Articular chondrocyte of knee joint (primary cell): ENCODE measurements around the gene IRGC. TPM values are rescaled to one million over a fixed set of nuclear protein-coding genes. Genes with fewer than 3 reads are reported as not detected.

ENCODE experiments used
- total RNA-seq: library from RNA; depleted of rRNA; stranded (reverse); fragments of >200 nt; gene quantifications from 2 replicates; pipeline ENCODE4 v1.2.3, GENCODE V29; 2012

IRGC gene, protein sequence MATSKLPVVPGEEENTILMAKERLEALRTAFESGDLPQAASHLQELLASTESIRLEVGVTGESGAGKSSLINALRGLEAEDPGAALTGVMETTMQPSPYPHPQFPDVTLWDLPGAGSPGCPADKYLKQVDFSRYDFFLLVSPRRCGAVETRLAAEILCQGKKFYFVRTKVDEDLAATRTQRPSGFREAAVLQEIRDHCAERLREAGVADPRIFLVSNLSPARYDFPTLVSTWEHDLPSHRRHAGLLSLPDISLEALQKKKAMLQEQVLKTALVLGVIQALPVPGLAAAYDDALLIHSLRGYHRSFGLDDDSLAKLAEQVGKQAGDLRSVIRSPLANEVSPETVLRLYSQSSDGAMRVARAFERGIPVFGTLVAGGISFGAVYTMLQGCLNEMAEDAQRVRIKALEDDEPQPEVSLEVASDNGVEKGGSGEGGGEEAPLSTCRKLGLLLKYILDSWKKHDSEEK
- total RNA-seq: not detected in 2 replicates

DNA sequence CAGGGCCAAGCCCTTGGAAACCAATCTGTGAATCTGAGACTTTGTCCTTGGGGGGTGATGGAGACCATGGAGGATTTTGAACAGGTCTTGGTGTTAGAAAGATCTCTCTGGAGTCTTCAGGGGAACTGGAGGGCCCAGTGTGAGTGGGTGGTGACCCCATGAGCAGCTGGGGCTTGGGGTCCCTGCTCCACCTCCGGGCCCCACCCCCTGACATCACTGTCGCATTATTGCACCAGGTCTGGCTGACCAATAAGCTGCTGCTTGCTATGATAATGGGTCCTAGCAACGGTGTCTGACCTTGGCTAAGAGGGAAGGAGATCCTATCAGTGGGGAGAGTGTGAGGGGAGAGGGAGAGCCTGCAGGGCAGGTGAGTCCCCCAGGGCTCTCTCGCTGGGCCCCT, at the start of gene IRGC:
IRGC (plus strand) TSS at position 301 of the 400 bp plus-strand sequence. CDS start 2,483 bp downstream, outside the sequence.

DNA sequence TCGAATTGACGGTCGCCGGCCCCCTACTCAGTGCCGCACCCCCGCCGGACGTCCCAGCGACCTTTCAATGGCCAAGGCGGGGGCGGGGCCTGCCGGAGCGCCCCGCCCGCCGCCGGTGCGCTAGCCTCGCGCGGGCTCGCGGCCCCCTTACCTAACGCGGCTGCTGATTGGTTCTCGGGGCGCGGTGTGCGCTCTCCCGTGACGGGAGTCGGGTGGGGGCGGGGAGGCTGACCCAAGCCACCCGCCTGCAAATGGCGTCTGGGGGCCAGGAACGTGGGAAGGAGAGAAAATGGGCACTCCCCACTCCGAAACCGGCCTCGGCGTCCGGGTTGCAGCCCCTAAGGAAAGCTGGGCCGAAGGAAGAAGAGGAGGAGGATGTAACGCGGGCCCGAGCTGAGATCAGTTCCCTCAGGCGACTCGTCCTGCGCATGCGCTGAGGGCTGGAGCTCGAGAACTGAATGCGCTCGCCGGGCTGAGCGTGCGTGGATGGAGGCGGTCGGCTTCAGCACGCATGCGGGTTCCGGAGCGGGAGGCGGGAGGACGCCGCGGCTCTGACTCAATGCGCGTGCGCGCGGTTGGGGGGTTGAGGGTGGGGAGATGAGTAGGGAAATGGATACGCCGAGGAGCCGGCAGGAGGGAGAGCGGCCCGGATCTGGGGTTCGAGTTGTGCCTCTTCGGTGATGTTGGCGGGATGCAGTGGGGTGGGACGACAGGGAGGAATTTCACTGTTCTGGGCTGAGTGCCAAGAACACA, 38.8 kb downstream of the IRGC start, which contains the start of gene SMG9:
SMG9 (minus strand) TSS at position 460 of the 753 bp plus-strand sequence. CDS start 4,221 bp downstream, outside the sequence.

Other genes starting within 250 kb of the IRGC start
- gene PHLDB3, start 211.3 kb upstream of the IRGC start, total RNA-seq: 7.1 and 8.3 TPM in 2 replicates
- gene ETHE1, start 188.9 kb upstream of the IRGC start, total RNA-seq: 41.0 TPM in 2 replicates
- 0.11 and 0.26 TPM in 2 replicates for gene ZNF575, start 182.9 kb upstream of the IRGC start, total RNA-seq
- gene XRCC1, start 140.5 kb upstream of the IRGC start, total RNA-seq: 13.7 and 18.6 TPM in 2 replicates
- 1.8 and 3.8 TPM in 2 replicates for gene PINLYP, start 140.3 kb upstream of the IRGC start, total RNA-seq
- 18.3 and 19.3 TPM in 2 replicates for gene IRGQ, start 119.9 kb upstream of the IRGC start, total RNA-seq
- 7.1 and 9.1 TPM in 2 replicates for gene ZNF576, start 119.5 kb upstream of the IRGC start, total RNA-seq
- gene SRRM5, start 104.0 kb upstream of the IRGC start, total RNA-seq: not detected in 2 replicates
- gene ZNF428, start 96.4 kb upstream of the IRGC start, total RNA-seq: 17.7 and 21.6 TPM in 2 replicates
- gene CADM4, start 76.2 kb upstream of the IRGC start, total RNA-seq: 0.26 and 0.43 TPM in 2 replicates
- gene PLAUR, start 45.9 kb upstream of the IRGC start, total RNA-seq: 36.2 and 38.2 TPM in 2 replicates
- gene SMG9, start 38.9 kb downstream of the IRGC start, total RNA-seq: 16.5 and 16.8 TPM in 2 replicates
- gene KCNN4, start 64.9 kb downstream of the IRGC start, total RNA-seq: 3.9 and 6.1 TPM in 2 replicates
- gene LYPD5, start 86.4 kb downstream of the IRGC start, total RNA-seq: 0.65 and 1.1 TPM in 2 replicates
- 19.1 and 20.4 TPM in 2 replicates for gene ZNF283, start 111.2 kb downstream of the IRGC start, total RNA-seq
- 1.3 and 5.9 TPM in 2 replicates for gene ZNF404, start 167.9 kb downstream of the IRGC start, total RNA-seq
- gene ZNF45, start 219.2 kb downstream of the IRGC start, total RNA-seq: 13.9 and 22.3 TPM in 2 replicates
- 10.5 and 15.5 TPM in 2 replicates for gene ZNF221, start 235.2 kb downstream of the IRGC start, total RNA-seq